ENCODE measurements around the gene BLM. TPM values are rescaled to one million over a fixed set of nuclear protein-coding genes. Genes with fewer than 3 reads are reported as not detected.
"Not testable (repeated sequence)": the region's sequence is repeated elsewhere in the genome, so short reads cannot be mapped to it uniquely, and the experiment has no call there.

BLM gene
- total RNA-seq (1 to 10 TPM; 7.8 to 8.8 TPM), total RNA-seq (17.8 to 47.2 reads per million in 2 donors)

- DNase-seq, result peak; percentile 88 to 94 (median 89)
- Mint-ChIP-seq H3K36me3 (ENCODE audit: low read depth) (peaks cover 3% of the 10 kb centered on the region), H3K27me3 (no peaks in the 10 kb centered on the region), H3K27ac (peak within 1 kb of the TSS; percentile 94), H3K4me3 (peak within 1 kb of the TSS; percentile 95), H3K4me1 (peaks cover 28% of the 10 kb centered on the region)
- H3K9me3 ChIP-seq (ENCODE audit: control insufficient read depth, low read length, poor library complexity, severe bottlenecking), result no peaks in the 10 kb centered on the region
- peak; percentile 99 for ATAC-seq
Observed at GRCh38 chr15:90716976-90717821, at the start of gene BLM. Gene BLM (plus strand): TSS chr15:90717346. CDS start chr15:90747393, 30,047 bp downstream.

- H3K27ac Mint-ChIP-seq; ATAC-seq; H3K36me3 Mint-ChIP-seq (ENCODE audit: low read depth); H3K4me3 Mint-ChIP-seq; H3K9me3 ChIP-seq (ENCODE audit: control insufficient read depth, low read length, poor library complexity, severe bottlenecking); DNase-seq: not testable (repeated sequence)
- Mint-ChIP-seq H3K4me1 (peaks cover 23% of the 10 kb centered on the region), H3K27me3 (peaks cover 13% of the 10 kb centered on the region)
Observed at GRCh38 chr15:90667755-90668345, 49.3 kb upstream of the BLM start.

- not testable (repeated sequence) for H3K27me3 Mint-ChIP-seq; H3K9me3 ChIP-seq (ENCODE audit: control insufficient read depth, low read length, poor library complexity, severe bottlenecking); DNase-seq; H3K27ac Mint-ChIP-seq; ATAC-seq; H3K4me3 Mint-ChIP-seq; H3K36me3 Mint-ChIP-seq (ENCODE audit: low read depth)
- H3K4me1 Mint-ChIP-seq, result peaks cover 11% of the 10 kb centered on the region
Observed at GRCh38 chr15:90670631-90671030, 46.5 kb upstream of the BLM start.

GRCh38 chr15:90671216-90671615, 45.9 kb upstream of the BLM start:
- Mint-ChIP-seq H3K27ac (no peak overlapping the region), H3K36me3 (ENCODE audit: low read depth) (no peaks in the 10 kb centered on the region), H3K4me3 (no peak overlapping the region), H3K27me3 (peaks cover 4% of the 10 kb centered on the region), H3K4me1 (peaks cover 8% of the 10 kb centered on the region)
- H3K9me3 ChIP-seq (ENCODE audit: control insufficient read depth, low read length, poor library complexity, severe bottlenecking), result no peaks in the 10 kb centered on the region
- DNase-seq (no peak), ATAC-seq (no peak)

- H3K4me1 Mint-ChIP-seq; H3K27me3 Mint-ChIP-seq; ATAC-seq; H3K9me3 ChIP-seq (ENCODE audit: control insufficient read depth, low read length, poor library complexity, severe bottlenecking); H3K36me3 Mint-ChIP-seq (ENCODE audit: low read depth); DNase-seq; H3K4me3 Mint-ChIP-seq: not testable (repeated sequence)
- H3K27ac Mint-ChIP-seq, result peak overlapping the region; percentile 68
Observed at GRCh38 chr15:90673357-90673756, 43.8 kb upstream of the BLM start.

GRCh38 chr15:90674476-90674875, 42.7 kb upstream of the BLM start:
- Mint-ChIP-seq H3K27me3 (no peaks in the 10 kb centered on the region), H3K36me3 (ENCODE audit: low read depth) (no peaks in the 10 kb centered on the region), H3K4me3 (no peak overlapping the region), H3K27ac (no peak overlapping the region), H3K4me1 (peaks cover 9% of the 10 kb centered on the region)
- no peaks in the 10 kb centered on the region for H3K9me3 ChIP-seq (ENCODE audit: control insufficient read depth, low read length, poor library complexity, severe bottlenecking)
- DNase-seq (no peak), ATAC-seq (no peak)

GRCh38 chr15:90675464-90675863, 41.7 kb upstream of the BLM start:
- Mint-ChIP-seq H3K36me3 (ENCODE audit: low read depth) (no peaks in the 10 kb centered on the region), H3K4me1 (peaks cover 9% of the 10 kb centered on the region), H3K27ac (no peak overlapping the region), H3K4me3 (no peak overlapping the region), H3K27me3 (no peaks in the 10 kb centered on the region)
- DNase-seq, result no peak
- H3K9me3 ChIP-seq (ENCODE audit: control insufficient read depth, low read length, poor library complexity, severe bottlenecking), result no peaks in the 10 kb centered on the region
- no peak for ATAC-seq

GRCh38 chr15:90677807-90678790, 39.0 kb upstream of the BLM start:
- Mint-ChIP-seq H3K27me3 (no peaks in the 10 kb centered on the region), H3K4me1 (peaks cover 12% of the 10 kb centered on the region), H3K27ac (no peak overlapping the region), H3K4me3 (peak overlapping the region; percentile 19), H3K36me3 (ENCODE audit: low read depth) (no peaks in the 10 kb centered on the region)
- DNase-seq (no peak), ATAC-seq (peak; percentile 75)
- H3K9me3 ChIP-seq (ENCODE audit: control insufficient read depth, low read length, poor library complexity, severe bottlenecking), result no peaks in the 10 kb centered on the region

GRCh38 chr15:90679959-90680358, 37.2 kb upstream of the BLM start:
- Mint-ChIP-seq H3K36me3 (ENCODE audit: low read depth) (no peaks in the 10 kb centered on the region), H3K27ac (no peak overlapping the region), H3K27me3 (peaks cover 8% of the 10 kb centered on the region), H3K4me1 (peaks cover 14% of the 10 kb centered on the region), H3K4me3 (no peak overlapping the region)
- no peaks in the 10 kb centered on the region for H3K9me3 ChIP-seq (ENCODE audit: control insufficient read depth, low read length, poor library complexity, severe bottlenecking)
- ATAC-seq (no peak), DNase-seq (no peak)

GRCh38 chr15:90680371-90680935, 36.7 kb upstream of the BLM start:
- H3K4me1 Mint-ChIP-seq, result peaks cover 16% of the 10 kb centered on the region
- H3K4me3 Mint-ChIP-seq, result no peak overlapping the region
- peaks cover 8% of the 10 kb centered on the region for H3K27me3 Mint-ChIP-seq
- DNase-seq (no peak), ATAC-seq (no peak)
- H3K9me3 ChIP-seq (ENCODE audit: control insufficient read depth, low read length, poor library complexity, severe bottlenecking), result no peaks in the 10 kb centered on the region
- no peak overlapping the region for H3K27ac Mint-ChIP-seq
- H3K36me3 Mint-ChIP-seq (ENCODE audit: low read depth), result no peaks in the 10 kb centered on the region

- Mint-ChIP-seq H3K4me3 (no peak overlapping the region), H3K27ac (no peak overlapping the region), H3K4me1 (peaks cover 18% of the 10 kb centered on the region), H3K36me3 (ENCODE audit: low read depth) (no peaks in the 10 kb centered on the region), H3K27me3 (peaks cover 8% of the 10 kb centered on the region)
- no peaks in the 10 kb centered on the region for H3K9me3 ChIP-seq (ENCODE audit: control insufficient read depth, low read length, poor library complexity, severe bottlenecking)
- DNase-seq (no peak), ATAC-seq (no peak)
Observed at GRCh38 chr15:90681056-90681455, 36.1 kb upstream of the BLM start.

- Mint-ChIP-seq H3K27me3 (peaks cover 8% of the 10 kb centered on the region), H3K4me3 (no peak overlapping the region), H3K36me3 (ENCODE audit: low read depth) (no peaks in the 10 kb centered on the region), H3K27ac (no peak overlapping the region), H3K4me1 (peaks cover 20% of the 10 kb centered on the region)
- ATAC-seq, result no peak
- no peaks in the 10 kb centered on the region for H3K9me3 ChIP-seq (ENCODE audit: control insufficient read depth, low read length, poor library complexity, severe bottlenecking)
- no peak for DNase-seq
Observed at GRCh38 chr15:90681480-90681879, 35.7 kb upstream of the BLM start.

- Mint-ChIP-seq H3K4me3 (no peak overlapping the region), H3K4me1 (peaks cover 24% of the 10 kb centered on the region), H3K36me3 (ENCODE audit: low read depth) (no peaks in the 10 kb centered on the region)
Observed at GRCh38 chr15:90683371-90683770, 33.8 kb upstream of the BLM start.

More at GRCh38 chr15:90683371-90683770, 33.8 kb upstream of the BLM start:
- no peaks in the 10 kb centered on the region for H3K9me3 ChIP-seq (ENCODE audit: control insufficient read depth, low read length, poor library complexity, severe bottlenecking)
- ATAC-seq (no peak), DNase-seq (no peak)
- Mint-ChIP-seq H3K27me3 (peaks cover 8% of the 10 kb centered on the region), H3K27ac (no peak overlapping the region)
